GM18517 (cell line): ENCODE data around the gene FCGR2B.
"Not testable (repeated sequence)": the region's sequence is repeated elsewhere in the genome, so short reads cannot be mapped to it uniquely, and the experiment has no call there.

Source experiments
- ATAC-seq: cut with Tn5 transposase; IDR thresholded peaks from one replicate; pipeline ENCODE4 v1.9.1; 2021; ENCODE audit warnings: mild to moderate bottlenecking, moderate library complexity; ENCODE audit not compliant: unreplicated experiment

FCGR2B gene

DNA sequence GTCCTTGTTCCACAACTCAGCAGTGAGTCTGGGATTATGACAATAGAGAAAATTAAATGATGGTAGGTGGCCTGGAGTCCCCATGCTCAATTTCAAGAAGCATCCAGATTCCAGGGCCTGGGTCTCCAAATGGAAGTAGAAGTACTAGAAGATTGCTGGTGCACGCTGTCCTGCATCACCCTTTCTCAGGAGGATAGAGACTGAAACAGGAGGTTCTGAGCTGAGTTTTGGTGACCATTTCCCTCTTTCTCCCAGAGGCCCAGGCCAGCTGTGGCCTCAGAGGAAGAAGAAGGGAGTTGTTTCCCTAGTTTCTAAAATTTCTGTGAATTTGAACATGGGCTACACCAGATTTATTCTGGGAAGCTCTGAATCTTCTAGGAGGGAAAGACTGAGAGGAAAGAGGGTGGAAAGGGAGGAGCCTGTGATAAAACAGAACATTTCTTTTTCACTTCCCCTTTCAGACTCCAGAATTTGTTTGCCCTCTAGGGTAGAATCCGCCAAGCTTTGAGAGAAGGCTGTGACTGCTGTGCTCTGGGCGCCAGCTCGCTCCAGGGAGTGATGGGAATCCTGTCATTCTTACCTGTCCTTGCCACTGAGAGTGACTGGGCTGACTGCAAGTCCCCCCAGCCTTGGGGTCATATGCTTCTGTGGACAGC is at the start of gene FCGR2B:
Gene FCGR2B, plus strand, starts transcription at position 460 of the 656 bp plus-strand sequence. Its CDS starts 99 bp downstream, at position 559.
- ATAC-seq, result peak; percentile 66

DNA sequence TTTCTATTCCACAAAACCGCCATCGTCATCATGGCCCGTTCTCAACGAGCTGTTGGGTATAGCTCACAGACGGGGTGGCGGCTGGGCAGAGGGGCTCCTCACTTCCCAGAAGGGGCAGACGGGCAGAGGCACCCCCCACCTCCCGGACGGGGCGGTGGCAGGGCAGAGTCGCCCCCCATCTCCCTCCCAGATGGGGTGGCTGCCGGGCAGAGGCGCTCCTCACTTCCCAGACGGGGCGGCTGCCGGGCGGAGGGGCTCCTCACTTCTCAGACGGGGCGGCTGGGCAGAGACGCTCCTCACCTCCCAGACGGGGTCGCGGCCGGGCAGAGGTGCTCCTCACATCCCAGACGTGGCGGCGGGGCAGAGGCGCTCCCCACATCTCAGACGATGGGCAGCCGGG is 46.5 kb upstream of the FCGR2B start:
- not testable (repeated sequence) for ATAC-seq

DNA sequence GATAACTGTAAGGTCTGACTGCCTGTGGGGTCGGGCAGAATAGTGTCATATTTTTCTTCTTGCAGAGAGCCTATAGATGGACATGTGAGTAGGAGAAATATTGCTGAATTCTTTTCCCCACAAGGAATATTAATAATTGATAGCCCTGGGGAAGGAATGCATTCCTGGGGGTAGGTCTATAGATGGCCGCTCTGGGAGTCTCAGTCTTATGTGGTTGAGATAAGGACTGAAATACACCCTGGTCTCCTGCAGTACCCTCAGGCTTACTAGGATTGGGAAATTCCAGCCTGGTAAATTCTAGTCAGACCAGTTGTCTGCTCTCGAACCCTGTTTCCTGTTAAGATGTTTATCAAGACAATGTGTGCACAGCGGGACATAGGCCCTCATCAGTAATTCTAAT is 44.4 kb upstream of the FCGR2B start:
- not testable (repeated sequence) for ATAC-seq

DNA sequence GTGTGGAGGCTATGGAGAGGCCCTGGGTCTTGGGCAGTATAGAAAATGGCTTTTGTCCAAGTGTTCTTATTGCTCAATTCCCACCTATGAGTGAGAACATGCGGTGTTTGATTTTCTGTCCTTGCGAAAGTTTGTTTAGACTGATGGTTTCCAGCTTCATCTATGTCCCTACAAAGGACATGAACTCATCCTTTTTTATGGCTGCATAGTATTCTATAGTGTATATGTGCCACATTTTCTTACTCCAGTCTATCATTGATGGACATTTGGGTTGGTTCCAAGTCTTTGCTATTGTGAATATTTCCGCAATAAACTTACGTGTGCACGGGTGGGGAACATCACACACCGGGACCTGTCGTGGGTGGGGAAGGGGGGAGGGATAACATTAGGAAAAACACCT is 42.5 kb upstream of the FCGR2B start:
- ATAC-seq, result not testable (repeated sequence)

DNA sequence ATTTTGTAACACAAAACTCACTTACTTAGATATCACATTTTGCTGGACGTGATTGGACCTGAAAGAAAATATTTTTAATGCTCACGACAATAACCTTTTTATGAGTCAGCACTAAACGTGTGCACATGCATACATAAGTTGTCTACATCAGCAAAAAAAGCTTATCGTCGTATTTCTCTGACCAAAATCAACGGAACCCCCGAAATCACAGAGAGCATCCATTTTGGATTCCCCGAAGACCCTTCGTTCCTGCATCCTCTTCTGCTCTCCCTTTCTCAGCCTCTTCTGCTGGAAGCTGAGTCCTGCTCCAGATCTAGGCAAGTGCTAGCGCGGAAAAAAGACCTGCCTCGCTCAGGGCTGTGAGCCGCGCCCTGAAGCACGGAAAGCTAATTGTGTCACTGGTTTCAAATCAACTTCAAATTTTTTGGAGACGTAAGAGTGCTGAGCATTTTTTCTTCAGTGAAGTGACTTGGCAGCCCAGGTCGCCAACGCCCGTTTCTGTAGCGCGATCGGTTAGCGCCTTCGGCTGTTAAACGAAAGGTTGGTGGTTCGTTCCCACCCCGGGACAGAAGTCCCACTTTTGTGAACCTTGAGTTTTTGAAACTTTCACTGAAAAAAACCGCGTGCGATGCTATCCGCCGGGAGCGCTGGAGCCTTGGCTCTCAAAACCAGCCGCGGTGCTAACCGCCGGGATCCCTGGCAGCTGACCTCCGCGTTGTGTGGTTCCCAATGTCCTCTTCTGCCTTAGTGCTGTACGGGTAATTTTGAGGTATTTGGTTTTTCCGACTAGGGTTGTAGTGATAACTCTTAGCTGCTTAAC is 41.6 kb upstream of the FCGR2B start:
- ATAC-seq, result peak; percentile 53

DNA sequence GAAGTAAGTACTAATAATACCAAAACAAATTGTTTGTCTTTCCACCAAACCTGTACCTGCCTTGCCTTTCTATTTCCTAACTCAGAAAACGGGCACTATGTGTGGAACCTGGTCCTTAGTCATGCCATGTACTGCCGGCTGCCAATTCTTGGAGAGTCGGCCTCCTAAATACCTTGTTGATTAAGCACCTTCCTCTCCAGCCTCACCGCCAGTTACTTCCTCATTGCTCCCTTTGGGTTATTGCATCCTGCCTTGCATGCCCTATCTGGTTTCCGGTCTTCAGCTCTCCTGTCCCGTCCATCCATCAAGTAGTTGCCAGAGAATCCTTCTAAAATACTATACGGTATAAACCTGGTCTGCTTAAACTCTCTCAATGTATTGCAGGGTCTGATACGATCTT is 40.9 kb upstream of the FCGR2B start:
- peak; percentile 32 for ATAC-seq

DNA sequence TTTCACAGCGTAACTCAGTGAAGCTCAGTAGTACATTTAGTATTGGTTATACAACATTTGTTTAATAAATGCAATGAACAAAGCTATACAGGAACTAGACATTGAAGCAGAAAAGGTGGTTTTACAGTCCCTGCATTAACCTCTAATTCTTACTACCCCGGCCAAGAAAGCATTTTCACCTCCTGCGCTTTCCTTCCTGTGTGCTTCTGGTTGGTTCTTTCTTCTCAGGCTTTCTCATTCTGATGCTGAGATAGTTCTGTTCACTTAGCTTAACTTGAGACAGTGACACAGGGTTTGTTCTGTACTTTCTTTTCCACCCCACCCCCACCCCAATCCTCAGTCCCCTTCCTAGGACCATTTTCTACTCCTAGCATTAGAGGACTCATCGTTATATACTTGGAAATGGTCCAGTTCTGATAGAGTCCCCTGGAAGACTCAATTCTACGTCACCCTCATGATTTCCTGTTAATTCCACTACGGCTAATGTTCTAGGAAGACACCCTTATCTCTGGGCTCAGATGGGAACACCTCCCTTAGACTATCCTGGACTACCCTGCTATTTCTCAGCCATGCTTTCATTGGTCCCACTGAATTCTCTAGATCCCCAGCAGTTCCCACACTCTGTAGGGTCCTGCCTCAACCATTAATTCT is 39.4 kb upstream of the FCGR2B start:
- peak; percentile 47 for ATAC-seq

DNA sequence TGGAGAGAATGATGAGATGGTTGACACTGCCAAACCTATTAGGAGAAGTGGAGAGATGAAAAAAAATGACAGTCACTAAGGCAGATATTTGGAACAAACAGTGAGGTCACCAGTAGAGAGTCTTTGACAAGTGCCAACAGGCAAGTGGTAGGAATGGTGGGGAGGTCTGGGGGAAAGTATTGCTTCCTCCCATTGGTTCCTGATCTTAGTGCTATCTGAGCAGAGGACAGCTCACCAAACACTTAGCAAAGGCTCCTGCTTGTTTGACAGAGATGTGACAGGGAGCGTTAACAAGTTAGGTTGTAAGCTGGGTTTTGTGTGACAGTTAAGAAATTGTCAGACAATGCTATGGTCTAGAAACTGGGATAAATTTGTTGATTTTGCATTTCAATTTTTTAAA is 38.3 kb upstream of the FCGR2B start:
- ATAC-seq, result not testable (repeated sequence)

DNA sequence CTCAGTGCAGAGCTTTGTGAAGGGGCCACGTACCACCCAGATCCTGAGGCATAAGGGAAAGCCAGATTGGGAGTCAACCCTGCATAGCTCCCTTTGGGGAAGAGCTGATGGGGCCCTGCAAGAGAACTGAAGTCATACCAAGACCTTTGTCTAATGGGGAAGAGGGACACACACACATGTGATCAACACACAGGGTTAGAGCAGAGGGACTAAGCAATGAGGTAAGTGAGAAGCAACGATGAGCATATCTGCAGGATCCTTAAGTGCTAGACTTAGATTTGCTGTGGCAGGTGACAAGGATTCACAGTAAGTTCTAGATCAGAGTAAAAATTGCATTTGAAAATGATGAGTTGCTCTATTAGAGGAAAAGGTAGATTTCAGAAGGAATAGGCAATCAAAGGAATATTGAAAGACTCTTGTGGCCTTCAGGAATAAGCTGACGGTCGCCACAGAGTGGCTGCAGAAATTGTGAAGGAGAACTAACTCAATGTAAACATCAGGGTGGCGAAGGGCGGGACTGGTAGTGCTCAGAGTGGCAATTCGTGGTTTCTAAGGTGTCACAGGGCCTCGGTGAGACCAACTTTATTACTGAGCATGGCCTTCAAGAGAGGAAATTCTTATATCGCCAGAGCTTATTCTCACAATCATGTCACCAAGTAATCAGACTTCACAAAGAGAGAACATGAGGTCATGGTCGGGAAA is 36.3 kb upstream of the FCGR2B start:
- not testable (repeated sequence) for ATAC-seq

DNA sequence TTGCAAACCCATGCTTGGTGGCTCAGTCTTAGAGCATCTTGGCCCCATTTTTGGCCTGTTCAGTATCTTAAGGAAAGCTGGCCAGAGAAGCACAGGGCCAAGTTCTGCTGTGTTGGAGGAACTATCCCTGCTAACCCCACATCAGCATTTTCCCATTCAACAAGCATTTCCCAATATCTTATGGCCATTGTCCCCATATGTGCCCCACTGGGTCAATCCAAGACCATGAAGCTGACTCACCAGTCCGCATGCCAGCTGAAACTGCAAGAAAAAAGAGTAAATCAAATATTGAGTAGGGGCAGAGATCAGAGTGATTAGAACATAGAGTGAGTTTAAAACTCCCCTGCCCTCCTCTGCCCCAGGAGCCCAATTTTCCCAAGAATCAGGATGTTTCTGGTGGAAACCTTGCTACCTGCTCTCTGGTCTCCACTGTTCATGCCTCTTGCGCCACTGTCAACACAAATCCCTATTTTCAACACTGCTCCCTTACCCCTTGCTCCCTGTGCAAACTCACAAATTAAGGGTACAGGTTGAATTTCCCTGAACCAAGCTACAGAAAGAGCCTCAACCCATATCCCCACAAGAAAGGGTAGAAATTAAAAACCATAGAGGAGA is 32.7 kb upstream of the FCGR2B start:
- not testable (repeated sequence) for ATAC-seq

DNA sequence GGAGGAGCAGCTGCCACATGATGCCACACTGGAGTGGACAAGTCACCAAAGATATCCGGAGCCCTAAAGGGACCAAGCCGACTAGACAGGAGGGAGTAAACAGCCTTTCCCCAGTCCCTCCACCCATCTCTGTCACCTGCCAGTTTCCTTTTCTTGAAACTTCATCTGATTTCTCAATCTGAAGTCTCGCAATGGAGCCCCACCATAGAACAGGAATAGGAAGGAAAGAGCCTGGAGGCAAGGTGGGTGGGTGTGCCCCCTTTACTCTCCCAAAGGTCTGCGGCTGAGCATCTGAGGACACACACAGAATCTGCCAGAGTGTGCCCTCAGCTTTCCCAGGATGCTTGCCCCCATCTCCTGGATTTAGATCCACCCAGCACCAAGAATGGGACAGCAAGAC is 31.9 kb upstream of the FCGR2B start, which contains the start of gene FCGR3B:
Gene FCGR3B, minus strand, starts transcription at position 101 of the 400 bp plus-strand sequence. Its CDS starts 82 bp downstream, at position 19.
- ATAC-seq, result no peak

DNA sequence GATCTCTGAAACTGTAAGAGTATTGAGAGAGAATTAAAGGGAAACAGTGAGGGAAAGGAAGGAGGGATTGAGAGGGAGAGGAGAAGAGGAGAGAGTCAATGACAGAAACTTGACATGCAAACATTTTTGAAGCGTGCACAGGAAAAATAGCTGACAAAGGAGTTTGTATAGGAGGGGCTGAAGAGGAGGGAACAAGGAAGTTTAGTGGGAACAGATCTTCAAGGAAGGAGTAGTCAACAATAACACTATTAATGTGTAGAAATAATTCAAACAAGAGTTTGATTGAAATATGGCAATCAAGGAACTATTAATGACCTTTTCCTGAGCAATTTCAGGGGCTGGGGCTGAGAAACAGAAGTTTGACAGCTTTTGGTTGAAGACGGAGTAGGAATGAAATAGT is 27.9 kb upstream of the FCGR2B start:
- not testable (repeated sequence) for ATAC-seq

DNA sequence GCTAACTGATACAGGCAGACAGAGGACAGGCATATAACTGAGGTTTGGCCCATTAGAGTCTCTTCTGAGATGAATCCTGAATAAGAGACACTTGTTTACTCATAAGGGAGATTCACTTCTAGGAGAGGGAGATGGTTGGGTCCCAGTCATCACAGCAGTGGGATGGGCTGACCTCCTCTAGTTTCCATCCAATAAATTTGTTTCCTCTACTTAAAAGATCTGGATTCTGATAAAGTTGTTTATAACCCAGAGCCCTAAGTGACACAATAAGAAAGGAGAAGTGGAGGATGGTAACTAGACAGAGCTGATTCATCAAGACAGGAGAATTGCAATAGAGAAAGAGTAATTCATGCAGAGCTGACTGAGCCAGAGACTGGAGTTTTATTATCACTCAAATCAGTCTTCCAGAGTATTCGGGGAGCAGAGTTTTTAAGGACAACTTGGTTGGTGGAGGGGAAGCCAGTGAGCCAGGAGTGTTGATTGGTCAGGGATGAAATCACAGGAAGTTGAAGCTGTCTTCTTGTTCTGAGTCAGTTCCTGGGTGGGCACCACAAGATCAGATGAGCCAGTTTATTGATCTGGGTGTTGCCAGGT is 26.7 kb upstream of the FCGR2B start:
- ATAC-seq, result not testable (repeated sequence)

DNA sequence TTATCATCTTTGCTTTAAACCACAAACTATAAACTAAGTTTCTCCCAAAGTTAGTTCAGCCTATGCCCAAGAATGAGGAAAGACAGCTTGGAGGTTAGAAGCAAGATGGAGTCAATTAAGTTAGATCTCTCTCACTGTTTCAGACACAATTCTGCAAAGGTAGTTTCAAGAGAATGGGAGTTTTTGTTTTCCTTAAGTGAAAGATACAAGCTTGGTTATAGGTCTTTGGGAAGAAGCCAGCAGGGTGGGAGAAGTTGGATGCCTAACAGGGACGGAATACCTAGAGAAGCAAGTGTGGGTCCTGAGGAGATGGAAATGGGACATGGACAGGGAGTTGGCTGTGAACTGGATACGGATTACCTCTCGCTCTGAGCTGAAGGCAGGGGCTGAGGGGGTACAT is 26.0 kb upstream of the FCGR2B start:
- ATAC-seq, result not testable (repeated sequence)

DNA sequence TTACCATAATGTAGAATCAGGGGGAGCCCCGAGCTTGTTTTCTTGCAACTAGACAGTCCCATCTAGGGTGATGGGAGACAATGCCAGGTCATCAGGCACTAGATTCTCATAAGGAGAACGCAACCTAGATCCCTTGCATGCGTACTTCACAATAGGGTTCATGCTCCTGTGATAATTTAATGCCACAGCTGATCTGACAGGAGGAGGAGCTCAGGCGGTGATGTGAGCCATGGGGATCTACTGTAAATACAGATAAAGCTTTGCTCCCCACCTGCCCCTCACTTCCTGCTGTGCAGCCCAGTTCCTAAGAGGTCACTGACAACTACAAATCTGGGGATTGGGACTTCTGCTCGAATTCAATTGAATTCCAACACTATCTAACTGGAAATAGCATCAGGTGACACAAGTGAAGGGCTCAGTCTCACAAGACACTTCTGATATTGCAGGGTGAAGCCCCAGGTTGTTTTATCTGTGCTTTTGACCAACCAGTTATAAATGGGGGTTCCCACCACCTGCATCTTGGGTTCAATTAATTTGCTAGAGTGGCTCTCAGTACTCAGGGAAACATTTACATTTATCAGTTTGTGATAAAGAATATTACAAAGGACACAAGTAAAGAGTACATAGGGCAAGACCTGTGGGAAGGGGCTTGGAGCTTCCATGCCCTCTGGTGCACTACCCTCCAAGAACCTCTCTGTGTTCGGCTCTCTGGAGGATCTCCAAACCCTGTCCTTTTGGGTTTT is 24.5 kb upstream of the FCGR2B start:
- ATAC-seq, result not testable (repeated sequence)

DNA sequence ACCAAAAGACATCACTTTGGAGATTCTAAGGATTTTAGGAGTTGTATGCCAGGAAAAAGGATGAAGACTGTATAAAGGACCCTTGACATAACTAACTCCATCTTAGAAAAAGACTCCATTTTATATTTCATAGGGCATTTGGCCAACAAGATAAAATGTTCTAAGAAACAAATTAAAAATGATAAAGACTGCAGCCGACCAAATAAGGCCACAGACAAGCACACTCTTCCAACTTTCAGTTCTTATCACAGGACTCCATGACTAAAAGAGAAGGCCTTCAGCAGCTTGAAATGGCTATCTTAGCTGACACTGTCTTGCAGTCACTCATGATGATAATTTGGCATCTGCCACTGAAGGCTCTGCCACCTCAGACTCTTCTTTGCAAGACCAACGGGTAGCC is 23.7 kb upstream of the FCGR2B start:
- ATAC-seq, result not testable (repeated sequence)

DNA sequence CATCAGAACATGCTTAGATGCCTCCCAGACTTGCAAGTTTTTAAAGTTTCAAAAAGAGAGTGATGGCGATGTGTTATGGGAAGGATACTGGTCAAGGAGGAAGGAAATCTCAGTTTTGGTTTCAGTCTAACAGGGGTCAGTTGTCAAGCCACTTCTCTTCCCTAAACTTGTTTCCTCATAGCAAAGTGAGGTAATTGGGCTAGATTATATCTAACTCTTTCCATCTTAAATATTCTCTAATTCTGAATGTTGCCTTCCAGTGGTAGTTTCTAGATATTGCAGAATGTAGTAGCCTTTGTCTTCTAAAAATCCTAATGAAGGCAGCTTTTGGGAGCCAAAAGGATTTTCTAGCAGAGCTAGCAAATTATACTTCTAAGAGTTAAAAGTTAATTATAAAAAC is 20.2 kb upstream of the FCGR2B start:
- ATAC-seq, result not testable (repeated sequence)

DNA sequence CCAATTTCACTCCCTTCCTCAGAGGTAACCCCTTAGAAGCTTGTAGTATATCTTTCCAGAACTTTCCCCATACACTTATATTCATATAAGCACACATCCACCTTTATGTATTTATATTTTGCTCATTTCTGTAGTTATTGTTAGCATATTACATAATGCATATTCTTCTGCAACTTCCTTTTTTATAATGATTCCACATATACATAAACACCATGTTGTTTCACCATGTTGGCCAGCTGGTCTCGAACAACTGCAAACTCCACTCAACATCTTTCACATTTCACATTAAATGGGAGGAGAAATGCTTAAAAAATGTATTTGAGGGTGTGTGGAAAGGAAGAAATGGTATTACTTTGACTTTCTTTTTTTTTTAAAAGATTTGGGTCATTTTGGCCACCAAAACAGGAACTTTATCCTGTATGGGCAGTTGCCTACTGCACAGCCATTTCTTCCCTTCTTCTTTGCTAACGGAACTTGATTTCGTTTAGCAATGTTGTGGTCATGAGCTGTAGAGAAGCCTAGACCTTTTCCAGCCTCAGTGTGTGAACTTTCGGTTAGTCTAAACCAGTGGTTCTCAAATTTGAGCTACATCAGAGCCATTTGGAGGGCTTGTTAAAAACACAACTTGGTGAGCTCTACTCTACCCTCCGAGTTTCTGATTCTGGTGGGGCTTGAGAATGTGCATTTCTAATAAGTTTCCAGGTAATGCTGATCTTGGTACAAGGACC is 19.3 kb upstream of the FCGR2B start:
- ATAC-seq, result not testable (repeated sequence)

DNA sequence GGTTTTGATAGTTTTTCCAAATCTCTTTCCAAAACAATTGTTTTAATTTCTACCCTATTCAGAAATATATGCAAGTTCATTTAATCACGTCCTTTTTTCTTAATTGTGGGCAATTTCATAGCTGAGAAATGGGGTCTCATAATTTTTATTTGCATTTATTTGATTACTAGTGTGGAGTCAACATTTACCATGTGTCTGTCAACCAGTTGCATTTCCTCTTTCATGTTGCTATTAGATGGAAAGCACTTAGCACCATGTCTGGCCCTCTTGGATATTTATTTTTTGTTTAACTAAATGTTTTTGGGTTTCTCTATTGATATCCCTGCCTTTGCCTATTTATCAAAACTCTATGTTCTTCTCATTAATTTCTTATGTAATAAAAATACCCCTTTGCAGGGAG is 18.1 kb upstream of the FCGR2B start:
- not testable (repeated sequence) for ATAC-seq
